Measurements from ENCODE around the gene ANKRD13A. TPM values are rescaled to one million over a fixed set of nuclear protein-coding genes. Genes with fewer than 3 reads are reported as not detected.
"Not testable (repeated sequence)": the region's sequence is repeated elsewhere in the genome, so short reads cannot be mapped to it uniquely, and the experiment has no call there.

The ANKRD13A gene
- total RNA-seq, 1 donor from 2014 or later: 20.0 TPM

DNA sequence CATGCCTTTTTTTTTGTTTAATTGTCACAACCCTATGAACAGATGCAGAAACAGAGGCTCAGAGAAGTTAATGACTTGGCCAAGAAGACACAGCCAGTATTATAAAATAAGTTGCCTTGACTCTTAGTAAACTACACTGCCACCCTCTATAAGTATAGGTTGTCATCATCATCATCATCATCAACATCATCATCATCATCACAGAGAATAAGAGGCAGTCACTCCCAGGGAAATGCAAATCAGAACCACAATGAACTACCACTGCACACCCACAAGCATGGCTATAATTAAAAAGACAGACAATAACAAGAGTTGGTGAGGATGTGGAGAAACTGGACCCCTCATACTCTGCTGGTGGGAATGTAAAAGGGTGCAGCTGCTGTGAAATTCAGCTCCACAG lies 72.3 kb downstream of the ANKRD13A start:
- TF ChIP-seq, protein P1, sequence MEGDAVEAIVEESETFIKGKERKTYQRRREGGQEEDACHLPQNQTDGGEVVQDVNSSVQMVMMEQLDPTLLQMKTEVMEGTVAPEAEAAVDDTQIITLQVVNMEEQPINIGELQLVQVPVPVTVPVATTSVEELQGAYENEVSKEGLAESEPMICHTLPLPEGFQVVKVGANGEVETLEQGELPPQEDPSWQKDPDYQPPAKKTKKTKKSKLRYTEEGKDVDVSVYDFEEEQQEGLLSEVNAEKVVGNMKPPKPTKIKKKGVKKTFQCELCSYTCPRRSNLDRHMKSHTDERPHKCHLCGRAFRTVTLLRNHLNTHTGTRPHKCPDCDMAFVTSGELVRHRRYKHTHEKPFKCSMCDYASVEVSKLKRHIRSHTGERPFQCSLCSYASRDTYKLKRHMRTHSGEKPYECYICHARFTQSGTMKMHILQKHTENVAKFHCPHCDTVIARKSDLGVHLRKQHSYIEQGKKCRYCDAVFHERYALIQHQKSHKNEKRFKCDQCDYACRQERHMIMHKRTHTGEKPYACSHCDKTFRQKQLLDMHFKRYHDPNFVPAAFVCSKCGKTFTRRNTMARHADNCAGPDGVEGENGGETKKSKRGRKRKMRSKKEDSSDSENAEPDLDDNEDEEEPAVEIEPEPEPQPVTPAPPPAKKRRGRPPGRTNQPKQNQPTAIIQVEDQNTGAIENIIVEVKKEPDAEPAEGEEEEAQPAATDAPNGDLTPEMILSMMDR (IDR thresholded peaks at IDR 0.05; ENCODE audit: borderline replicate concordance): no peak
- H3K4me3 ChIP-seq: no peak overlapping the region
- H3K27ac ChIP-seq (replicated peaks): no peak overlapping the region
- peaks cover 9% of the 10 kb centered on the region for H3K4me1 ChIP-seq
- intact Hi-C loops (cut with micrococcal nuclease): no loop called here
- no peaks in the 10 kb centered on the region for H3K27me3 ChIP-seq (ENCODE audit: low read depth)
- no peak for DNase-seq
- no peaks in the 10 kb centered on the region for H3K36me3 ChIP-seq
- no peaks in the 10 kb centered on the region for H3K9me3 ChIP-seq (replicated peaks)

- no peak for DNase-seq
- intact Hi-C loops (cut with micrococcal nuclease): no loop called here
- H3K4me3 ChIP-seq: no peak overlapping the region
- H3K27ac ChIP-seq (replicated peaks): no peak overlapping the region
- H3K36me3 ChIP-seq: no peaks in the 10 kb centered on the region
- H3K9me3 ChIP-seq (replicated peaks): no peaks in the 10 kb centered on the region
- peaks cover 9% of the 10 kb centered on the region for H3K4me1 ChIP-seq
- TF ChIP-seq, protein P1 (IDR thresholded peaks at IDR 0.05; ENCODE audit: borderline replicate concordance): no peak
- no peaks in the 10 kb centered on the region for H3K27me3 ChIP-seq (ENCODE audit: low read depth)
Observed at GRCh38 chr12:110071967-110072366, 72.7 kb downstream of the ANKRD13A start.

DNA sequence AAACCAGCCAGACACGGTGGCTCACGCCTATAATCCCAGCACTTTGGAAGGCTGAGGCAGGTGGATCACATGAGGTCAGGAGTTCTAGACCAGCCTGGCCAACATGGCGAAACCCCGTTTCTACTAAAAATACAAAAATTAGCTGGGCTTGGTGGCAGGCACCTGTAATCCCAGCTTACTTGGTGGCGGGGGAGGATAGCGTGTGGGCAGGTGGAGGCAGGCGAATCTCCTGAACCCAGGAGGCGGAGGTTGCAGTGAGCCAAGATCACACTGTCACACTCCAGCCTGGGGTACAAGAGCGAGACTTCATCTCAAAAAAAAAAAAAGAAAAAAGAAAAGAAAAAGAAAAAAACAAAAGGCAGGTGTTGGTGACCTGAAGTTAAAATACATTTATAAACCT lies 73.4 kb downstream of the ANKRD13A start:
- H3K27ac ChIP-seq (replicated peaks); intact Hi-C loops (cut with micrococcal nuclease): not testable (repeated sequence)
- peak overlapping the region; percentile 55 for H3K4me3 ChIP-seq

DNA sequence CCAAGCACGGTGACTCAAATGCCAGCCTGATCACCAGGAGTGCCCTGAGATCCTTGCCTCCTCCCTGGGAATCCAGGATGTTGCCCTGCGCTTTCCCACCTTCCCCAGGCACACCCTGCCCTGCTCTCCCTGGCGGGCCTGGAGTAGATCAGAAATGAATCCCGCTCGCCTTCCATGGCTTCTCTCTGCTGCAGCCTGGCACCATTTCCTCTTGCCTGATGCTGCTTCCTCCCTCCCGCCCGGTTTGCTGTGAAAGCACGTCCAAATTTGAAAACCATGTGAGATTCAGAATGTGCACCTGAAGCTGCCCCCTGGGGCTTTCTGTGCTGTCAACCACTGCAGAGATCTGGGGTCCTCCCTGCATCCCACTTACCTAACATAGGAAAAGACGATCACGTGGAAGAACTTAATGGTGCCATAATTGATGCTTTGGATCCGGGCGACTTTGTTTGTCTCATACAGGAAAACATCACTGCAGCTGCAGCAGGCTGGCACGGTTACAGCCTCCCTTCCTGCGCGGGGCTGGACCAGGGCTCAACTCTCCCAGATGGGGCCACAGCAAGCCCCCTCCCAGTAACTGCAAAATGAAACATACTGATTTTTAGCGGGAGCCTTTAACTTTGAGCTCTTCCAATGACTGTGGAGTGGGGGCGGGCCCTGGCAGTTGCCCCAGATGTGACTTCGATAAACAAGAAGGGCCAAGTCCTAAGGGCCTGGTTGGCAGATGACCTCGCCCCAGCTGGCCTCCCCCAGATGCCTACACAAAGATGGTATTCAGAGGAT lies 74.0 kb downstream of the ANKRD13A start:
- Histone ChIP-seq H3K4me3 (peak overlapping the region; percentile 55), H3K27ac (replicated peaks) (peak overlapping the region; percentile 12), H3K36me3 (no peaks in the 10 kb centered on the region), H3K27me3 (ENCODE audit: low read depth) (no peaks in the 10 kb centered on the region), H3K4me1 (peaks cover 9% of the 10 kb centered on the region), H3K9me3 (replicated peaks) (no peaks in the 10 kb centered on the region)
- DNase-seq: peak; percentile 21
- TF ChIP-seq, protein P1 (IDR thresholded peaks at IDR 0.05; ENCODE audit: borderline replicate concordance): no peak
- intact Hi-C loops (cut with micrococcal nuclease): no loop called here

More for the DNA sequence above, 73.4 kb downstream of the ANKRD13A start:
- not testable (repeated sequence) for H3K9me3 ChIP-seq (replicated peaks); H3K27me3 ChIP-seq (ENCODE audit: low read depth); DNase-seq; H3K36me3 ChIP-seq; H3K4me1 ChIP-seq

GRCh38 chr12:110074089-110074488 lies 74.9 kb downstream of the ANKRD13A start:
- H3K4me3 ChIP-seq: peak overlapping the region; percentile 55

GRCh38 chr12:110075880-110076279 lies 76.7 kb downstream of the ANKRD13A start:
- TF ChIP-seq, protein P1 (IDR thresholded peaks at IDR 0.05; ENCODE audit: borderline replicate concordance): no peak
- DNase-seq: no peak
- Histone ChIP-seq H3K9me3 (replicated peaks) (no peaks in the 10 kb centered on the region), H3K36me3 (no peaks in the 10 kb centered on the region), H3K27me3 (ENCODE audit: low read depth) (no peaks in the 10 kb centered on the region), H3K4me3 (no peak overlapping the region), H3K27ac (replicated peaks) (no peak overlapping the region), H3K4me1 (peaks cover 18% of the 10 kb centered on the region)
- intact Hi-C loops (cut with micrococcal nuclease): no loop called here

More at GRCh38 chr12:110074089-110074488, 74.9 kb downstream of the ANKRD13A start:
- Histone ChIP-seq H3K27me3 (ENCODE audit: low read depth) (no peaks in the 10 kb centered on the region), H3K4me1 (peaks cover 10% of the 10 kb centered on the region), H3K9me3 (replicated peaks) (no peaks in the 10 kb centered on the region), H3K27ac (replicated peaks) (no peak overlapping the region), H3K36me3 (no peaks in the 10 kb centered on the region)
- TF ChIP-seq, protein P1 (IDR thresholded peaks at IDR 0.05; ENCODE audit: borderline replicate concordance): no peak
- intact Hi-C loops (cut with micrococcal nuclease): no loop called here
- DNase-seq: no peak

All from left ventricle myocardium inferior (tissue), 1 donor.